Fibroblast of the aortic adventitia (primary cell): ENCODE data around the gene MACO1. TPM values are rescaled to one million over a fixed set of nuclear protein-coding genes. Genes with fewer than 3 reads are reported as not detected.

Experiments used
- DNase-seq: peaks from one replicate; pipeline ENCODE4 v3.0.0-alpha.2; 2010; ENCODE audit warnings: low read depth
- H3K4me3 ChIP-seq: 2 replicates; pipeline ENCODE4 v1.5.1; 2011; ENCODE audit warnings: low read depth, mild to moderate bottlenecking, control low read depth, low read length, moderate library complexity
- total RNA-seq: library from RNA; depleted of rRNA; stranded (reverse); fragments of >200 nt; gene quantifications from 2 replicates; pipeline ENCODE4 v1.2.3, GENCODE V29; 2012; ENCODE audit warnings: low replicate concordance
- TF ChIP-seq, protein P1 (sequence below): IDR thresholded peaks from 2 replicates; pipeline ENCODE4 v1.5.1; 2011; ENCODE audit warnings: mild to moderate bottlenecking, low read length, control low read depth, inconsistent platforms; ENCODE audit not compliant: insufficient read depth

The MACO1 gene
- total RNA-seq, 1 donor = 17.3 TPM

DNA sequence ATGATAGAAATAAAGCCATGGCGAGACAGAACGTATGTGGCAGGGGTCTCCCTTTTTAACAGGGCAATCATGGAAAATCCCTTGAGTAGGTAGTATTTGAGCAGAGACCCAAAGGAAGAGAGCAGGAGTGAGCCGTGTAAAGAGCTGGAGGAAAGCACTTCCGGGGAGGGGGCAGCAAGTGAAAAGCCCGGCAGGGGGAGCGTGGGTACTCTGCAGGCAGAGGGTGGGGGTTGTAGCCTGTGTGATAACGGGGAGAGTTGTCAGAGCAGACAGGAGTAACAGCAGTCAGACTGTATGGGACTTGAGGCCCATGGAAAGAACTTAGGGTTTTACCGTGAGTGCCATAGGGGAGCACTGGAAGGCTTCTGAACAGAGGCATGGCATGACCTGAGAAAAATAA lies 61.6 kb downstream of the MACO1 start:
- TF ChIP-seq, protein P1, sequence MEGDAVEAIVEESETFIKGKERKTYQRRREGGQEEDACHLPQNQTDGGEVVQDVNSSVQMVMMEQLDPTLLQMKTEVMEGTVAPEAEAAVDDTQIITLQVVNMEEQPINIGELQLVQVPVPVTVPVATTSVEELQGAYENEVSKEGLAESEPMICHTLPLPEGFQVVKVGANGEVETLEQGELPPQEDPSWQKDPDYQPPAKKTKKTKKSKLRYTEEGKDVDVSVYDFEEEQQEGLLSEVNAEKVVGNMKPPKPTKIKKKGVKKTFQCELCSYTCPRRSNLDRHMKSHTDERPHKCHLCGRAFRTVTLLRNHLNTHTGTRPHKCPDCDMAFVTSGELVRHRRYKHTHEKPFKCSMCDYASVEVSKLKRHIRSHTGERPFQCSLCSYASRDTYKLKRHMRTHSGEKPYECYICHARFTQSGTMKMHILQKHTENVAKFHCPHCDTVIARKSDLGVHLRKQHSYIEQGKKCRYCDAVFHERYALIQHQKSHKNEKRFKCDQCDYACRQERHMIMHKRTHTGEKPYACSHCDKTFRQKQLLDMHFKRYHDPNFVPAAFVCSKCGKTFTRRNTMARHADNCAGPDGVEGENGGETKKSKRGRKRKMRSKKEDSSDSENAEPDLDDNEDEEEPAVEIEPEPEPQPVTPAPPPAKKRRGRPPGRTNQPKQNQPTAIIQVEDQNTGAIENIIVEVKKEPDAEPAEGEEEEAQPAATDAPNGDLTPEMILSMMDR = no peak
- no peak for DNase-seq
- no peak overlapping the region for H3K4me3 ChIP-seq

DNA sequence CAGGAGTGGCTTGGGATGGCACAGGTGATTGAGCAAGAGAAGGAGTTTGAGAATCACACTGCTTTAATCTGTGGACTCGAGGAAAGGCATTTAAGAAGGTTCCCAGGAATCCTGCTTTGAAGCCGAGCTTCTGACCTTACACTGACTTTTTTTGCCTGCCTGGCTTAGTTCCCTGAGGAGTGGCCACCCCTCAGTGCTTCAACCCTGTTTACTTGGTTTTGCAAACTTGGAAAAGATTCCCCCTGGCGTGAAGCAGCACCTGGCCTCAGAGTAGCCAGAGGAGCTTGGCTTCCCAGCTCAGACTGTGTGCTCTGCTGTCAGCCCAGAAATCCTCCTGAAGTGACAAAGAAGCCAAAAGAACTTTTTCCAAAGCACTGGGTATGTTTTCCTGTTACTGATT lies 64.3 kb downstream of the MACO1 start:
- TF ChIP-seq, protein P1 = no peak
- no peak overlapping the region for H3K4me3 ChIP-seq
- no peak for DNase-seq

DNA sequence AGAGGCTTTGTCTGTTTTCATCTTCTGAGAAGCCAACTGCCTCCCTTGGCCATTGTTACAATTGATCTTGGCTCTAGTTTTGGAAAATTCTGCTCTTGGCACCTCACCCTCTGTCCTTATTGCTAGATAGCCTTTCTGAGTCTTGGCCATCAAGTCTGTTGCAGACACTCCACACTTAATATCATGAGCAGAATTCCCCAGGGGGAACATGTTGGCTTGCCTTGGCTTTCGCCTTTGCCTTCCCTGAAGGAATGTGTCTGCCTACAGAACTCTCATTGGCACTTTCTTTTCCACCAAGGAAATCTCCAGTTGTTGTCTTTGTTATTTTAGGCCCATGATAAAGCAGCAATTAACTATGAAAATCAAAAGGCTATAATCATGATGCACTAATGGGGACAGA lies 70.0 kb downstream of the MACO1 start:
- DNase-seq = peak; percentile 82
- TF ChIP-seq, protein P1 = no peak
- no peak overlapping the region for H3K4me3 ChIP-seq

DNA sequence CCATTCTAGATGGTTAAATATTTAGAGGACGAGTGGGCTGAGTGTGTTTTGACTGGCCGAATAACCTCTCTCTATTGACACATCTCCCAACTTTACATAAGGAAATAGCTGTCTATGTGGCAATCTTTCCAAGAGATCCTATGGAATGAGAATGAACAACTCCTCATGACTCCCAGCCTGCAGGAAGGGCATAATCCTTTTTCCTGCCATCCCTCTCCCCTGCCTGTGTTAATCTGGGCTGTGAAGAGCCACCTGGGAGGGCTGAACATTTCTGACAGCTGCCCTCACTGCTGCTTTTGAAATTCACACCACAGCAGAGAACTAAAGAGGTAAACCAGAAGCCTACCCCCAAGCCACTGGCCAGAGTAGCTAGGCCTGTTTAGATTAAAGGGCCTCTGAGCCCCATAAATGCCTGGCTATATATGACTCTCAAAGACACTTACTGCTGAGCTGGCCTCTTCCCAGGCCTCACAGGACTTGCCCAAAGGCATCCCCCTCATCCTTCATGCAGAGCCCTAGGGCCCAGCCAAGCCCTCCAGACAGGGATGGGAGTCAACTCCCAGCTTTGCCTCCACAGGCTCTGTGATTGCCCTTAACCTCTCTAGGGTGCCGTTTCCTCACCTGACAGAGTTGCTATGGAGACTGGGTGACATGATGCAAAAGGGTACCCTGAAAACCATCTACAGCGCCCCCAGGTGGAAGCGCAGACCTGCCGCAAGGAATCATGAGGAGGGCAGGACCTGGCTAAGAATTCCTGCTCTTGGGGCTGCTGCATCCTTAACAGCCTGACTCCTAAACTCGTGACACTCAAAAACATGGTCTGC lies 70.8 kb downstream of the MACO1 start:
- TF ChIP-seq, protein P1 = no peak
- H3K4me3 ChIP-seq = no peak overlapping the region
- DNase-seq = peak; percentile 79

DNA sequence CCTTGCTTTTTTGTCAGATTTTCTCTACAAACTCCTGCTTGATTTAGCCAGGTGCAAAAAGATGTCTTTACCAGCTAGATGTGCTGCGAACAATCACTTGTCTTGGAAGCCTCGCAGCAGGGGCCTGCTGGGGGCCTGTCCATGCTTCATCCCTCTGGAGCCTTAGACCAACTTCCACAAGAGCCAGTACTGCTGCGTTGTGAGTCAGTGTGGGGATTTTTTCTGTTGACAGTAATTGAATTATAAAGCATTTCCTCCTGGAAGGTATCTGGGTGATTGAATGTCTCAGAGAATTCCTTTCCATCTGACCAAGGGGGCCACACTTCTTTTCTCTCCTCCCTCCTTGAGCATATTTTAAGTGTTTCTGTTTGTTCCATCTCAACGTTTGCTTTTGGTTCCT lies 72.3 kb downstream of the MACO1 start:
- TF ChIP-seq, protein P1 = no peak
- DNase-seq = peak; percentile 25
- H3K4me3 ChIP-seq = no peak overlapping the region

DNA sequence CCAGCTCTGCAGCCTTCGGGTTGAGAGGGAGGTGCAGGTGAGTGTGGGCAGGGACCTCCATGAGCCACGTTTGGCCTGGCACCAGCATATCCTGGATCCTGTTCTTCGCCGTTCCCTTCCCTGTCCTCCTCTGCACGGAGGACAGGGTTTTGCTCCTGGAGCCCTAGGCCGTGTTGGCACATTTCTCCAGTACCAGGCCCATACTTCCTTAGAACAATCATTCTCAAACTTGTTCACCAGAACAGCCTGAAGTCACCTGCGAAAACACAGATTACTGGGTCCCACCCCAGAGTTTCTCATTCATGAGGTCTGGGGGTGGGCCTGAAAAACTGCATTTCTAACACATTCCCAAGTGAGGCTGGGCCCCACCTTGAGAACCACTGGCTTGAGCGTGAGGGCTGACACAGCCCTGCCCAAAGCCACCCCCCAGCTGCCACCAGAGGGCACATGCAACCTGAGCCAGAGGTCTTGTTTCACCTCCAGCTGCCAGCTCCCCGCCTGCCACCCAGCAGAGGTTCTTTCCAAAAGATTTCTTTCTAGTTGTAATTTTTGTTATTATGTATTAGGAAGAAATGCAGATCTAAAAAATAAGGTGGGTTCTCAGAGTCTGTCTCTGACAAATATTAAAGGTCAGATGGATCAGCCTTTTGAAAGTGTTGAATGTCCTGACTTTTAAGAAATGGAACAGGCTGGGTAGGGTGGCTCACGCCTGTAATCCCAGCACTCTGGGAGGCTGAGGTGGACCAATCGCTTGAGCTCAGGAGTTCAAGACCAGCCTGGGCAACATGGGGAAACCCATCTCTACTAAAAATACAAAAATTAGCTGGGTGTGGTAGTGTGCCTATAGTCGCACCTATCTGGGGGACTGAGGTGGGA lies 73.1 kb downstream of the MACO1 start:
- H3K4me3 ChIP-seq = no peak overlapping the region
- DNase-seq = no peak
- TF ChIP-seq, protein P1 = peak; percentile 24
